C1 segment of cervical spinal cord (tissue), 14 donors: ENCODE data around the gene SOAT1.
A peak's percentile ranks its signal among the peaks of the same experiment; 100 is the strongest.

ENCODE experiments used
- DNase-seq, 14 donors: peaks; one replicate each; lab custom pipeline; 2025; lab: John Stamatoyannopoulos, UW

Gene SOAT1

GRCh38 chr1:179303200-179303785, 9.7 kb downstream of the SOAT1 start:
- no peak for DNase-seq

- DNase-seq = no peak
Observed at GRCh38 chr1:179305450-179305849, 11.9 kb downstream of the SOAT1 start.

- no peak for DNase-seq
Observed at GRCh38 chr1:179310291-179310690, 16.7 kb downstream of the SOAT1 start.

- no peak for DNase-seq
Observed at GRCh38 chr1:179310721-179311120, 17.1 kb downstream of the SOAT1 start.

- DNase-seq = no peak
Observed at GRCh38 chr1:179311149-179311700, 17.6 kb downstream of the SOAT1 start.

- DNase-seq = no peak
Observed at GRCh38 chr1:179313004-179313403, 19.4 kb downstream of the SOAT1 start.

- no peak for DNase-seq
Observed at GRCh38 chr1:179314928-179315327, 21.3 kb downstream of the SOAT1 start.

GRCh38 chr1:179318491-179318890, 24.9 kb downstream of the SOAT1 start:
- no peak for DNase-seq

- no peak for DNase-seq
Observed at GRCh38 chr1:179321533-179322216, 28.1 kb downstream of the SOAT1 start.

GRCh38 chr1:179322557-179322956, 29.0 kb downstream of the SOAT1 start:
- no peak for DNase-seq

GRCh38 chr1:179323436-179323835, 29.8 kb downstream of the SOAT1 start:
- DNase-seq = no peak

GRCh38 chr1:179325836-179326235, 32.2 kb downstream of the SOAT1 start:
- no peak for DNase-seq

- DNase-seq = no peak
Observed at GRCh38 chr1:179326746-179327145, 33.1 kb downstream of the SOAT1 start.

GRCh38 chr1:179327196-179327595, 33.6 kb downstream of the SOAT1 start:
- DNase-seq = no peak

- no peak for DNase-seq
Observed at GRCh38 chr1:179327679-179328078, 34.1 kb downstream of the SOAT1 start.

- DNase-seq = no peak
Observed at GRCh38 chr1:179329862-179330261, 36.3 kb downstream of the SOAT1 start.

- DNase-seq = no peak
Observed at GRCh38 chr1:179334440-179334839, 40.8 kb downstream of the SOAT1 start.

- DNase-seq = no peak
Observed at GRCh38 chr1:179337288-179337687, 43.7 kb downstream of the SOAT1 start.

- DNase-seq = no peak
Observed at GRCh38 chr1:179337942-179338560, 44.5 kb downstream of the SOAT1 start.

- peak in 1 of 14 donors; percentile 2 for DNase-seq
Observed at GRCh38 chr1:179340918-179341317, 47.3 kb downstream of the SOAT1 start.

- no peak for DNase-seq
Observed at GRCh38 chr1:179341943-179342547, 48.4 kb downstream of the SOAT1 start.

- no peak for DNase-seq
Observed at GRCh38 chr1:179342740-179343404, 49.3 kb downstream of the SOAT1 start.
